GM10266 (cell line): ENCODE measurements around the gene KIAA1671.

Source experiments
- DNase-seq: peaks from one replicate; pipeline ENCODE4 v3.0.0; 2012; ENCODE audit errors: extremely low spot score
- TF ChIP-seq, protein P1 (sequence below): IDR thresholded peaks from 2 replicates; pipeline ENCODE4 v1.5.1; 2012; ENCODE audit warnings: mild to moderate bottlenecking, low read depth; ENCODE audit not compliant: control insufficient read depth, insufficient read depth; ENCODE audit errors: missing control alignments

KIAA1671 gene

DNA sequence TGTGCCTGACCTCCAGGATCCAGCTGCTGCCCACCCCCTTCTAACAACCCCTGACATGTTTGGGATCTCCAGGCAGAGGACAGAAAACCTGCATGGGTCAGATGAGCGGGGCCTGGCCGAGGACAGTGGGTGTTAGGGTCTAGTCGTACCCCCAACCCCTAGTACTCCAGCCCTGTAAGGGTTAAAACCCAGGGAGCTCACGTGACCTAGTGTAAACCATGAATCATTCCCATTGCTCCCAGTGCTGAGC, 158.0 kb downstream of the KIAA1671 start:
- DNase-seq, result no peak
- TF ChIP-seq, protein P1, sequence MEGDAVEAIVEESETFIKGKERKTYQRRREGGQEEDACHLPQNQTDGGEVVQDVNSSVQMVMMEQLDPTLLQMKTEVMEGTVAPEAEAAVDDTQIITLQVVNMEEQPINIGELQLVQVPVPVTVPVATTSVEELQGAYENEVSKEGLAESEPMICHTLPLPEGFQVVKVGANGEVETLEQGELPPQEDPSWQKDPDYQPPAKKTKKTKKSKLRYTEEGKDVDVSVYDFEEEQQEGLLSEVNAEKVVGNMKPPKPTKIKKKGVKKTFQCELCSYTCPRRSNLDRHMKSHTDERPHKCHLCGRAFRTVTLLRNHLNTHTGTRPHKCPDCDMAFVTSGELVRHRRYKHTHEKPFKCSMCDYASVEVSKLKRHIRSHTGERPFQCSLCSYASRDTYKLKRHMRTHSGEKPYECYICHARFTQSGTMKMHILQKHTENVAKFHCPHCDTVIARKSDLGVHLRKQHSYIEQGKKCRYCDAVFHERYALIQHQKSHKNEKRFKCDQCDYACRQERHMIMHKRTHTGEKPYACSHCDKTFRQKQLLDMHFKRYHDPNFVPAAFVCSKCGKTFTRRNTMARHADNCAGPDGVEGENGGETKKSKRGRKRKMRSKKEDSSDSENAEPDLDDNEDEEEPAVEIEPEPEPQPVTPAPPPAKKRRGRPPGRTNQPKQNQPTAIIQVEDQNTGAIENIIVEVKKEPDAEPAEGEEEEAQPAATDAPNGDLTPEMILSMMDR, result no peak

DNA sequence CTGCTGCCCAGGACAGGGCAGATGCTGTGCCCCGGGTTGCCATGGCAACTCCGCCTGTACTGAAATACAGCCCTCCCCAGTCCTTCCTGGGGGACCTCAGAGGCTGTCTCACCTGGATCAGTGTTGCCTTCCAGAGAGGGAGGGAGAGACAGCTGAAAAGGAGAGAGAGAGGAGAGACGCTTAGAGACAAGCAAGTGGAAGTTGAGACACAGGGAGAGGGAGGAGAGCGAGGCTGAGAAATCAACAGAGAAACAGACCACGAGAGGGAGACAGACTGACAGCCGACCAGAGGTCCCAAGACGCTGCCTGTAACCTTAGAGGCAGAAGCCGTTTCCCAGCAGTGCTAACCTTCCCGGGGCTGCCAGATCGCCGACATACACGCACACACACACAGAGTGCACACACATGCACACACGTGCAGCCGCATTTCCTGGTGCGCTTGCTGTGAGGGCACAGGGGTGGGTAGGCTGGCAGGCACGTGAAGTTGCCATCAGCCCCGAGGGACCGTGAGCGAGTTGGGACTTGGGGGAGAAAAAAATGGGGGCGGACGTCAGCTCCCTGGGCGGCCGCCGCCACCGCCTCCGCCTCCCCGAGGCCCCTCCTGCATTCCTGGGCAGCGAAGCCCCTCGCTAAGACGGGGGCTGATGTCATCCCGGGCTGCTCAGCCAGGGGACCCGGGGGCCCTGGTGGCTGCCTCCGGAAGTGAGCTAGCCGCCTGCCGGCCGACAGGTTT, 158.5 kb downstream of the KIAA1671 start:
- DNase-seq, result peak; percentile 55

DNA sequence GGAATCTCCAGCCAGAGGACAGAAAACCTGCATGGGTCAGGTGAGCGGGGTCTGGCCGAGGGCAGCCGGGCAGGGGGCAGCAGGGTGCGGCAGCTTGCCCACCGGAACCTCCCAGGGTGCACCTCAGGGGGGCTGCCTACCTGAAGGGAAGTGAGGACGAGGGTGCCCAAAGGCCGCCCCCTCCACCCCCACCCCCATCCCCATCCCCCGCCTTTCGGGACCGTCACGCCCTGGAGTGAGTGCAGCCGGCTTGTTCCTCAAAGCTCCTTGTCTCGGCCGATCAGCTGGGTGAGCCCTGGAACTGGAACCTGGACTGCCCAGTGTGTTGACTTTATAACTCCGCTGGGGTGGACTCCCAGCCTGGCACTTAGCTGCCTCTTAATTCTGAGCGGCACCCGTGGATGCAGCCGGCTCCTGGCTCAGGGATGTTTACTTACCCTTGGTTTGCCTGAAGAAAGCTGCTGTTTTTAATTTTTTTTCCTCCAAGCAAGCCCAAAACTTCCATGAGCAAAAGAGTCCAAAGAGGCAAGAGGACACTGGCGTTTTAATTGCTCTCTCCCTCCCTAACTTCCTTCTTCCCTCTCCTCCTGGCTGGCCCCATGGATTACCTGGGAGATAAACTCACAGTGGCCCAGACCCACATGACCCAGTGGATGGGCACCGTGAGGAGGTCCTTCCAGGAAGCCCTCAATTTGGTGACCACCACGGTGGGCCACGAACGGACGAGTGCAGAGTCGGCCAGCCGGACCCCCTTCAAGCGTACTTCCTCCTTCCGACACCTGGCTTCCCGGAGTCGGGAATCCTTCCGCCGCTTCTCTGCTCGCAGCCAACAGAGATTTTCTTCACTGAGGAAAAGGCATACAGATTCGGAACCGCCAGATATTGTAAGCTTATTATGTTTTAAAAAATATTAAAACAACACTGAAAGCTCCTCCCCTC, 159.3 kb downstream of the KIAA1671 start:
- no peak for DNase-seq
- TF ChIP-seq, protein P1, result no peak

More for the DNA sequence above, 158.5 kb downstream of the KIAA1671 start:
- TF ChIP-seq, protein P1, result peak; percentile 23

DNA sequence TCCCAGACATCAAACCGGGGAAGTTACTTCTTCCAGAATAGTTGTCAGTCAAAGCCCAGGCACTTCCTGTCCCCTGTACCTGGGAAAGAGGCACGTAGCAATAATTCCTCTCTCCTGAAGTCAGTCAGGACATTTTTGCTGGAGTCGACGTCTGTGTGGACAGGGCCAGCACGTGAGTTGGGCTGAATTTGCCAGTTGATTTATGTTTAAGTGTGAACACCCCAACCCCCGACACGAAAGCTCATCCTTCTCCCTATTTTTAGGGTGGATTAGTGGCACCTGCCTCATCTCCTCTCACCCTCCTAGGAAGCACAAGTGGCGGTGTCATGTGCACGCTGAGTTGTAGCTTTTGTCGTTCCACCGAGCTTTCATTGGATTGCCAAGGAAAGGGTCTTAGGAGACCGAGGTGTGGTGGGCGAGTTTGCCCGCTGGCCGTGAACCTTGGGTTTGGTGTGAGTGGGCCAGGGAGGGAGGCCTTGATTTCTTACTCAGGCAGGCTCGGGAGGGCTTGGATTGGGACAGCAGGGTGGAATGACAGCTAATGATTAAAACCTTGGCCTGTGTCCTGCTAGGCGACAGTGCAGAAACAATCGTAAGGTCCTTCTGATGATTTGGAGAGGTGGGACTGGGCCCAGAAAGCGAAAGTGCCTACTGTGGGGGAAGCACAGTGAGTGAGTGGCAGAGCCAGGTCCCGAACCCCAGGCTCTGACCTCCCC, 160.2 kb downstream of the KIAA1671 start:
- TF ChIP-seq, protein P1, result no peak
- no peak for DNase-seq

DNA sequence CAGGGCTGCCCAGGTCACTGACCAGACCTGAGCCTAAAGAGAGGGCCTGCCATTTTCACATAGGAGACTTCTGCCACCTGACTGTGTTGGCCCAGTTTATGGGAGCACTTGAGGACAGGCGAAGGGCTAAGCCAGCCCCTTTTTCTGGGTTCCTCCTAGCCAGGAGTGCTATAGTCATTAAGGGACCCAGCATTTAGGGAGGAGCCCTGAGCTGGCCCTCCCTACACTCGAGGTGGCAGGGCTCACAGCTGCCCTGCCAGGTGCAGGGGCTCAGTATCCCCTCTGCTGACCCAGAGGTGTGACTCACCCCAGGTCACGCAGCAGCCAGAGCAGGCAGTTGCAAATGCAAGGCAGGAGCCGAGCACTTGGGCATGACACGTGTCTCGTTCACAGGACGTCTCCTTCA, 160.8 kb downstream of the KIAA1671 start:
- no peak for DNase-seq
- TF ChIP-seq, protein P1, result no peak

DNA sequence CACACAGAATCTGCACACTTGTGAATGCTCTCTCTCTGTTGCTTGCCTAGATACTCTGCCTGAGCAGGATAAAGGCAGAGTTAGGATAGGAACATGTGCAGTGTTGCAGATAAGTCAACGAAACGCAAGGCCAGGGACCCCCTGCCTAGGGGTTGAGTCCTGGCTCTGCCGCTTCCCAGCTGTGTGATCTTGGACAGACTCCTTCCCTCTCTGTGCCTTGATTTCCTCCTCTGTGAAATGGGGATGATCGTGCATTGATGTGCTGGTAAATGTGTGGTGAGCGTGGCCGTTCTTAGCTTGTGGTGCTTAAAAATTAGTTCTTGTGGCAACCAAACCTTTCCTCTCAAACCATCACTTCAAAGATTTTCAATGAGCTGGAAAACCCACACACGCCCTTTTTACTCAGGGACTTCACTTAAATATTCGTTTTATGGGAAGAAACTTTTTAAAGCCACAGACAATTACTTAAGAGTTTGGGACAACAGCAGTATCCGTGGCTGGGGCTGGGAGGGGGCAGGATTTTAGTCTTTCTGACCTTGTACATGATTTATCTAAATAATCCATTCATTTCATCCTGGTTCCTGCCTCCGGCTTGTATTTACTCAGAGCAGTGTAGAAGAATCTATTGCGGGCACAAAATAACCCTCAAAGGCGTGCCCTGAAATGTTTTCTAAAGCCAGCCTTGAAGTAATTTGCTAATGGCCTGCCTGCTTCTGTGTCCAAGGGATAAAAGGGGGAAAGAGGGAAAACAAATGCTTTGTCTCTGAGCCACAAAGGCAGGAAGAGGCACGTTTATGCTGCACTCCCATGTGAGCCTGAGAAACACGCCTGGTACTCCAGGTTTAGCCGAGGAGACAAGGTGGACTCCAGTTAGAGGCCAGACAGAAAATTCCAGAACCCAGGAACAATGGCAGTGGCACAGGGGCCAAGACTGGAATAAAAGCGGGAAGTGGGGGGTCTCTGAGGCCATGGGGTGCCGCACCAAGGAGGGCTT, 162.2 kb downstream of the KIAA1671 start:
- no peak for DNase-seq
- TF ChIP-seq, protein P1, result no peak
